Panc1 (cell line): ENCODE results near the gene CAPN15.

Experiments
- POLR2AphosphoS5 ChIP-seq: IDR thresholded peaks from 2 replicates; pipeline ENCODE4 v1.6.1; 2012; ENCODE audit warnings: mild to moderate bottlenecking, low read depth, low read length, moderate library complexity
- SIN3A ChIP-seq: IDR thresholded peaks from 2 replicates; pipeline ENCODE4 v1.6.1; 2012; ENCODE audit warnings: low read depth, mild to moderate bottlenecking, low read length, moderate library complexity, borderline replicate concordance; ENCODE audit not compliant: insufficient read depth
- TCF7L2 ChIP-seq: IDR thresholded peaks from 2 replicates; pipeline ENCODE4 v1.6.1; 2011; ENCODE audit warnings: mild to moderate bottlenecking, low read depth, low read length, inconsistent platforms
- TF ChIP-seq, protein P1 (sequence below): fragments of 450-650 bp; IDR thresholded peaks from 2 replicates; pipeline ENCODE4 v1.5.1; 2017; ENCODE audit warnings: mild to moderate bottlenecking
- TF ChIP-seq, protein P2 (sequence below), 2 experiments: IDR thresholded peaks; 2 replicates each; pipeline ENCODE4 v1.6.1; 2011 to 2012; ENCODE audit warnings: low read depth in 2 of 2, control low read depth in 1 of 2, low read length in 1 of 2, mild to moderate bottlenecking in 1 of 2, moderate library complexity in 1 of 2; ENCODE audit not compliant: insufficient read depth in 1 of 2

DNA sequence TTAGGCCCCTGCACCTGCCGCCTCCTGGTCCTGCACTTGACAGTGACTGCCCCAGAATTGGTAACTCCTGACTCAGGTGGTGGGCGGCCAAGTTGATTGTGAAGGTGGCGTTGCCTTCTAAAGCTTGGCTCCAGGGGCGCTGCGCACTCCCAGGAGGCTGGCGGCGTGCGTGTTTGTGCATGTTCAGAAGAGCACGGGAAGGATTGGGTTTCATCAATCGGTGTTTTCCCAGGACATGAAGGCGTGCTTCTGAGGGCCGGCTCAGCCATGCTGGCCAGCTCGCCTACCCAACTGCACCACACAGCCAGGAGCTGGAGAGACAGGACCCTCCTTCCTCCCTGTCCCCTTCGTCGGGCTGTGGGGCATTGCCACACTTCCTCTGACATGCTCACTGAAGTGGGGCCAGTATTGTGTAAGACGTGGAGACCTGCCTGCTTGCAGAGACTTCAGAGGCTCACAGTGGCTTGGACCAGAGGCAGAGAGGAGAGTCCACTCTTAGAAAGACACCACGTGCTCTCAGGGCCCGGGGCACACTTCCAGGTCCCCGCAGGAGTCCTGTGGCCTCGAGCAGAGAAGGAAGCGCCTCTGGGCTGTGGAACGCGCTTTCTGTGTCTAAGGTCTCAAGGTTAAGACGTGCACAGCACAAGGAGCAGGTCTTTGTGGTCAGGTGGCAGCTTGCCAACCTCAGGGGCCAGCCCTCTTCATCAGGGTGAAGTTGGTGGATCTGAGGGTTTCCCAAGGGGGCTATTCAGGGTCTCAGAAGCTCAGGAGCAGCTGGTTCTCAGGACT, 65.2 kb downstream of the CAPN15 start:
- no peak for TF ChIP-seq POLR2AphosphoS5
- TF ChIP-seq, protein P1, sequence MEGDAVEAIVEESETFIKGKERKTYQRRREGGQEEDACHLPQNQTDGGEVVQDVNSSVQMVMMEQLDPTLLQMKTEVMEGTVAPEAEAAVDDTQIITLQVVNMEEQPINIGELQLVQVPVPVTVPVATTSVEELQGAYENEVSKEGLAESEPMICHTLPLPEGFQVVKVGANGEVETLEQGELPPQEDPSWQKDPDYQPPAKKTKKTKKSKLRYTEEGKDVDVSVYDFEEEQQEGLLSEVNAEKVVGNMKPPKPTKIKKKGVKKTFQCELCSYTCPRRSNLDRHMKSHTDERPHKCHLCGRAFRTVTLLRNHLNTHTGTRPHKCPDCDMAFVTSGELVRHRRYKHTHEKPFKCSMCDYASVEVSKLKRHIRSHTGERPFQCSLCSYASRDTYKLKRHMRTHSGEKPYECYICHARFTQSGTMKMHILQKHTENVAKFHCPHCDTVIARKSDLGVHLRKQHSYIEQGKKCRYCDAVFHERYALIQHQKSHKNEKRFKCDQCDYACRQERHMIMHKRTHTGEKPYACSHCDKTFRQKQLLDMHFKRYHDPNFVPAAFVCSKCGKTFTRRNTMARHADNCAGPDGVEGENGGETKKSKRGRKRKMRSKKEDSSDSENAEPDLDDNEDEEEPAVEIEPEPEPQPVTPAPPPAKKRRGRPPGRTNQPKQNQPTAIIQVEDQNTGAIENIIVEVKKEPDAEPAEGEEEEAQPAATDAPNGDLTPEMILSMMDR = no peak
- TF ChIP-seq SIN3A = no peak
- TF ChIP-seq, protein P2, sequence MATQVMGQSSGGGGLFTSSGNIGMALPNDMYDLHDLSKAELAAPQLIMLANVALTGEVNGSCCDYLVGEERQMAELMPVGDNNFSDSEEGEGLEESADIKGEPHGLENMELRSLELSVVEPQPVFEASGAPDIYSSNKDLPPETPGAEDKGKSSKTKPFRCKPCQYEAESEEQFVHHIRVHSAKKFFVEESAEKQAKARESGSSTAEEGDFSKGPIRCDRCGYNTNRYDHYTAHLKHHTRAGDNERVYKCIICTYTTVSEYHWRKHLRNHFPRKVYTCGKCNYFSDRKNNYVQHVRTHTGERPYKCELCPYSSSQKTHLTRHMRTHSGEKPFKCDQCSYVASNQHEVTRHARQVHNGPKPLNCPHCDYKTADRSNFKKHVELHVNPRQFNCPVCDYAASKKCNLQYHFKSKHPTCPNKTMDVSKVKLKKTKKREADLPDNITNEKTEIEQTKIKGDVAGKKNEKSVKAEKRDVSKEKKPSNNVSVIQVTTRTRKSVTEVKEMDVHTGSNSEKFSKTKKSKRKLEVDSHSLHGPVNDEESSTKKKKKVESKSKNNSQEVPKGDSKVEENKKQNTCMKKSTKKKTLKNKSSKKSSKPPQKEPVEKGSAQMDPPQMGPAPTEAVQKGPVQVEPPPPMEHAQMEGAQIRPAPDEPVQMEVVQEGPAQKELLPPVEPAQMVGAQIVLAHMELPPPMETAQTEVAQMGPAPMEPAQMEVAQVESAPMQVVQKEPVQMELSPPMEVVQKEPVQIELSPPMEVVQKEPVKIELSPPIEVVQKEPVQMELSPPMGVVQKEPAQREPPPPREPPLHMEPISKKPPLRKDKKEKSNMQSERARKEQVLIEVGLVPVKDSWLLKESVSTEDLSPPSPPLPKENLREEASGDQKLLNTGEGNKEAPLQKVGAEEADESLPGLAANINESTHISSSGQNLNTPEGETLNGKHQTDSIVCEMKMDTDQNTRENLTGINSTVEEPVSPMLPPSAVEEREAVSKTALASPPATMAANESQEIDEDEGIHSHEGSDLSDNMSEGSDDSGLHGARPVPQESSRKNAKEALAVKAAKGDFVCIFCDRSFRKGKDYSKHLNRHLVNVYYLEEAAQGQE (IDR thresholded peaks at IDR 0.05; ENCODE audit: insufficient read depth in 1 of 2, low read depth in 2 of 2, low read length in 1 of 2) = no peak
- TF ChIP-seq TCF7L2 = no peak
